Fibroblast of pulmonary artery (primary cell): Measurements from ENCODE around the gene NFATC1.

ENCODE experiments used
- DNase-seq: peaks from one replicate; pipeline ENCODE4 v3.0.0-alpha.2; 2010; ENCODE audit warnings: low read depth
- H3K4me3 ChIP-seq: replicated peaks from 2 replicates; pipeline ENCODE4 v1.5.1; 2011; ENCODE audit warnings: low read depth, mild to moderate bottlenecking, control low read depth, low read length, moderate library complexity
- CTCF ChIP-seq: IDR thresholded peaks from 2 replicates; pipeline ENCODE4 v1.5.1; 2011; ENCODE audit warnings: mild to moderate bottlenecking, control low read depth, low read length, inconsistent platforms; ENCODE audit errors: missing control alignments

Gene NFATC1

GRCh38 chr18:79537758-79538157 is 142.0 kb downstream of the NFATC1 start:
- H3K4me3 ChIP-seq: no peak overlapping the region
- no peak for TF ChIP-seq CTCF
- no peak for DNase-seq

DNA sequence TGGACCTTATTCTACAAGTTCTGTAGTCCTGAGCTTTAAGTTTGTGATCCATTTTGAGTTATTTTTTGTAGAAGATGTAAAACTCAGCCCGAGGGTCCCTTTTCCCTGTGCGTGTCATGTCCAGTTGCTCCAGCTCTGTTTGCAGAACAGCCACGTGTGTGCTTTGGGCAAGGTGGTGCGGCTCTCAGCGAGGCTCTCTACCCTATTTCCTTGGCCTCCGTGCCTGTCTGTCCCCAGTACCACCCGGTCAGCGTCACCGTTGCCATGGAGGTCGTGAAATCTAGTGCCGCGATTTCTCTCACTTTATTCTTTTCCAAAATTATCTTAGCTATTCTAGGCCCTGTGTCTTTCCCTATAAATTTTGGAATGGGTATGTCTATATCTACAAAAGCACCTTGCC is 142.9 kb downstream of the NFATC1 start:
- no peak for DNase-seq
- no peak overlapping the region for H3K4me3 ChIP-seq
- TF ChIP-seq CTCF: no peak

GRCh38 chr18:79540161-79540903 is 144.6 kb downstream of the NFATC1 start:
- DNase-seq: no peak
- no peak for TF ChIP-seq CTCF
- H3K4me3 ChIP-seq: no peak overlapping the region

DNA sequence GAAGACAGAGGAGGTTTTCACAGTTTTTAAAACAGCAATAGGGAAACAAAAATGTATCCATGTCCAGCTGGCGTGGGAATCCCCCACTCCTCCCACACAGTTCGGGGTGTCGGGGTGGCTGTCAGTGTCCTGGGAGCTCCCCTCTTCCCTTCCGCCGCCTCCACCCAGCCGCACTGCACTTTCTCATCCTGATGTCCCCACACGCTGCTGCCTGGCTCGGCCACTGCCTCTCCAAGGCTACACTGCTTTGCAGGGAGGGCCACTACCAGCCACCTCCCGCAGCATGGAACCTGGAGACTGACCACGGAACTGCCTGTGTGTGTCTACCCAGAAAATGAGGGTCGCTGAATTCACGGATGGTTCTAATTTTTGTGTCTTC is 145.2 kb downstream of the NFATC1 start:
- no peak for DNase-seq
- no peak overlapping the region for H3K4me3 ChIP-seq
- TF ChIP-seq CTCF: no peak

GRCh38 chr18:79542213-79542612 is 146.5 kb downstream of the NFATC1 start:
- DNase-seq: no peak
- no peak overlapping the region for H3K4me3 ChIP-seq
- TF ChIP-seq CTCF: no peak

DNA sequence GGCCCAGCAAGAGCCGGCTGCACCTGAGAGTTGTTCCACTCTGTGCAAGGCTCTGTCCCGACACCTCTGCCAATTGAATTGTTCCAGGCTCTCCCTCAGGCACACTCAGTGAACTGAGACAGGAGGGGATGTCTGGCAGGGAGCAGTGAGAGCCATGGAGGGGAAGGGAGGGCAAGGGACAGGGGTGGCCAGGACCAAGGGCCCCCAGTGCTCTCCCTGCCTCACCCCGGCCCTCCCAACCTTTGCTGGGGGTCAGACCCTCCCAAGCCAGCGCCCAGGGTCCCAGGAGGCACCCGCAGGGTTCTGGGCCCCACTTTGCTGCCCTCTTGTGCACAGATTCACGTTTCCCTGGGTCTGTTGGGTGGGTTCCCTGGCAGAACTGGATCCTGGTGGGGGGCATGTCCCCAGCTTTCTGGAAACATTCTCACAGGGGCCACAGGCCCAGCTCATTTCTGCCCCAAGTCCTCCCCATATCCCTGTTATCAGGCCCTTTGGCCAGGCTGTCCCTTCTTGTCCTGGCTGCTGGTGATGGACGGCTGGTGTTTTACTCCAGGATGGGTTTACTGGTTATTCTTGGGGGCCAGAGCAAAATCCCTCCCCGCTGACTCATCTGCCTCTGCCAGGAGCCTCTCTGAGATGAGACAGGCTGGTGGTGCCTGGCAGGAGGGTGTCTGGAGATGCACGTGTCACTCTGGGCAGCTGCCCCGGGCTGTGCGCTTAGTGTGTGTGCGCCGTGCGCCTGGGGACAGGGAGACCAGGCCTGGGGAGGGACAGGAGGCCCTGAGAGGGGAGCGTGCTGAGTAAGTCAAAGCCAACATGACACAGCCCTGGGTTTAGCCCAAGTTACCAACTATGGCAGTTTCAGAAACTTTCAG is 147.4 kb downstream of the NFATC1 start:
- no peak for TF ChIP-seq CTCF
- no peak overlapping the region for H3K4me3 ChIP-seq
- DNase-seq: no peak
